ENCODE measurements around the gene YKT6.
"Not testable (repeated sequence)": the region's sequence is repeated elsewhere in the genome, so short reads cannot be mapped to it uniquely, and the experiment has no call there.

The YKT6 gene

DNA sequence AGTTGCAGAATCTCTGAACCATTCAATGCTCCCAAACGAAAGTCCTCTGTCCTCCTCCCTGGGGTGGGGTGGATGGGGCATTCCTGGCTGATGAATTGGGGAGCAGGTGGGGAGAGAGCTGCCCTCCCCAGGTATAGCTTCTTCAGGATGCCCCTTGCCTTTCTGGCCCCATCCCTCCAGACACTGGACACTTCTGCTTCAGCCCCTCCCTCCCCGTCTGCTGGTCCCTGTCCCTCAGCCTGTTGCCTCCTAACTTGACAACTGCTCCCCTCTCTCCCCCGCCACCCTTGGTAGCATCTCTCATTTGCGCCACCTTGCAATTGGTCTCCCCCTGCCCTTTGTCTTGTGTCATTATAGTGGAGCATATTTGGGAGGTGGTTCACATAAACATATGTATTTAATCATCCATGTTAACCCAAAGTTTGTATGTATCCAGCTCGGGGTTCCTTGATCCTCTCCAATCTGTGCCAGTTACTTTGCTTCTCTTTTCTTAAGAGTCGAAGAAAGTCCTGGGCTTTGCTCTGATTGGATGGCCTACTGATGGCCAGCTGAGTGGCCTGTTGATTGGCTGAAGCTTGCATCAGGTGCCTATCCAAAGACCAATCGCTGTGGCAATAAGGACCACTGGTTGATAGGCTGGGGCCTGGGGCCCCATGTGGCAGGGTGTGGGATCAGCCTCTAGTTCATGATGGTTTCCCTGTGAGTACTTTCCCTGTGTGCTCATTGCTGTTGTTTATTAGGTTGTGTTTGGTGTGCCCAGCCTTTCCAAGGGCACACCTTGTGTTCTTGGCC is 7.6 kb upstream of the YKT6 start:
- no peak overlapping the region for H3K4me3 ChIP-seq (replicated peaks in 1 of 2; ENCODE audit: low read depth in 2 of 2, low read length in 2 of 2)
- no peak for DNase-seq (ENCODE audit: low read depth in 2 of 2)
- TF ChIP-seq, protein P1, sequence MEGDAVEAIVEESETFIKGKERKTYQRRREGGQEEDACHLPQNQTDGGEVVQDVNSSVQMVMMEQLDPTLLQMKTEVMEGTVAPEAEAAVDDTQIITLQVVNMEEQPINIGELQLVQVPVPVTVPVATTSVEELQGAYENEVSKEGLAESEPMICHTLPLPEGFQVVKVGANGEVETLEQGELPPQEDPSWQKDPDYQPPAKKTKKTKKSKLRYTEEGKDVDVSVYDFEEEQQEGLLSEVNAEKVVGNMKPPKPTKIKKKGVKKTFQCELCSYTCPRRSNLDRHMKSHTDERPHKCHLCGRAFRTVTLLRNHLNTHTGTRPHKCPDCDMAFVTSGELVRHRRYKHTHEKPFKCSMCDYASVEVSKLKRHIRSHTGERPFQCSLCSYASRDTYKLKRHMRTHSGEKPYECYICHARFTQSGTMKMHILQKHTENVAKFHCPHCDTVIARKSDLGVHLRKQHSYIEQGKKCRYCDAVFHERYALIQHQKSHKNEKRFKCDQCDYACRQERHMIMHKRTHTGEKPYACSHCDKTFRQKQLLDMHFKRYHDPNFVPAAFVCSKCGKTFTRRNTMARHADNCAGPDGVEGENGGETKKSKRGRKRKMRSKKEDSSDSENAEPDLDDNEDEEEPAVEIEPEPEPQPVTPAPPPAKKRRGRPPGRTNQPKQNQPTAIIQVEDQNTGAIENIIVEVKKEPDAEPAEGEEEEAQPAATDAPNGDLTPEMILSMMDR (IDR thresholded peaks at IDR 0.05; ENCODE audit: low read depth, low read length) = no peak

DNA sequence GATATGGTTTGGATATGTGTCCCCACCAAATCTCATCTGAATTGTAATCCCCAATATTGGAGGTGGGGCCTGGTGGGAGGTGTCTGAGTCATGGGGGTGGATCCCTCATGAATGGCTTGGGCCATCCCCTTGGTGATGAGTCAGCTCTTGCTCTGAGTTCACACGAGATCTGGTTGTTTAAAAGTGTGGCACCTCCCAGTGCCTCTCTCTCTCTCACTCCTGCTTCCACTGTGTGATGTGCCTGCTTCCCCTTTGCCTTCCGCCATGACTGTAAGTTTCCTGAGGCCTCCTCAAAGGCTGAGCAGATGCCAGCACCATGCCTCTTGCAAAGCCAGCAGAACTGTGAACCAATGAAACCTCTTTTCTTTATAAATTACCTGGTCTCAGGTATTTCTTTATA is 6.7 kb upstream of the YKT6 start:
- peak in 1 of 2 donors; percentile 65 for DNase-seq (ENCODE audit: low read depth in 2 of 2)
- no peak overlapping the region for H3K4me3 ChIP-seq (replicated peaks in 1 of 2; ENCODE audit: low read depth in 2 of 2, low read length in 2 of 2)
- TF ChIP-seq, protein P1 (IDR thresholded peaks at IDR 0.05; ENCODE audit: low read depth, low read length) = no peak

DNA sequence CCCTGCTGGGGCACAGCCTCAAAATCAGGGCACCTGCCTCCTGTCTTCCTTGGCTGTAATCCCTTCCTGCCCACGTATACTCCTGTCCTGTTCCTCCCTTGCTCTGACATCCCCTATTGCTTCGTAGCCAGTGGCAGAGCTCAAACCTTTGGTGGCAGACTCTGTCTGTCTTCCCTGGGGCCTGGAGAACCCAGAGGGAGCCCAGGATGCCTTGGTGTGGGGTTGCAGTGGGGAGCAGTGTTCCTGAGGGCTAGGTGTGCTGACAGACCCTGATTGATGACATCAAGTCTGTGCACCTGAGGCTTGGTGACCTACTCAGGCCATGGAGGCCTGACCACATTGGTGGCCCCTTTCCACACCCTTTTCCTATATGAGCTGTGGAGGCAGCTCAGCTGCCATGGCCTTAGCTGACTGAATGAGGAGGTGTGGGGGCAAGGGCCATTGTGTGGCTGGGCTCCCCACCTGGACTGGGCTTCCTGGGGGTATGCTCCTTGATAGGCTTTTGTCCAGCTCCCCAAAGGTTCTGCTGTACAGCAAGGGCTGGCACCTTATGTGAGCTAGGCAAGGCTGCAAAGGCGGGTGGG is 6.1 kb upstream of the YKT6 start:
- DNase-seq (ENCODE audit: low read depth in 2 of 2) = no peak
- H3K4me3 ChIP-seq (replicated peaks in 1 of 2; ENCODE audit: low read depth in 2 of 2, low read length in 2 of 2) = no peak overlapping the region
- TF ChIP-seq, protein P1 (IDR thresholded peaks at IDR 0.05; ENCODE audit: low read depth, low read length) = no peak

DNA sequence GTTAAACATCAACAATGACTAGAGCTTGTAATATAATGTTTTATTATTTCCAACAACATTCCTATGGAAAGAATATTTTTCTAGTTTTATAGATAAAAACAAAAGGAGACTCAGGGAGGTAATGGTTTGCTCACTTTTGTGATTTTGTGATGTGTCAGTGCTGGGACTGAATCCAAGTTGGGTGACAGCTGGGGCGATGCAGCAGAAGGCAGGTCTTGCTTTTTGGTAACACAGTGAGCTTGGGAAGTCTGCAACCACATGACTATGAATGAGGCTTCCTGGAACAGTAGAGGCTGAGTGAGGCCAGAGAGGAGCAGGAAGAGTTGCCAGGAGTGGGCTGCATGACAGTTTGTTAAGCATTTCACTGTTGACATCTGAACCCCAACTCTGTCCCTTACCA is 4.9 kb upstream of the YKT6 start:
- peak in 1 of 2 donors; percentile 38 for DNase-seq (ENCODE audit: low read depth in 2 of 2)
- H3K4me3 ChIP-seq (replicated peaks in 1 of 2; ENCODE audit: low read depth in 2 of 2, low read length in 2 of 2) = no peak overlapping the region
- TF ChIP-seq, protein P1 (IDR thresholded peaks at IDR 0.05; ENCODE audit: low read depth, low read length) = no peak

DNA sequence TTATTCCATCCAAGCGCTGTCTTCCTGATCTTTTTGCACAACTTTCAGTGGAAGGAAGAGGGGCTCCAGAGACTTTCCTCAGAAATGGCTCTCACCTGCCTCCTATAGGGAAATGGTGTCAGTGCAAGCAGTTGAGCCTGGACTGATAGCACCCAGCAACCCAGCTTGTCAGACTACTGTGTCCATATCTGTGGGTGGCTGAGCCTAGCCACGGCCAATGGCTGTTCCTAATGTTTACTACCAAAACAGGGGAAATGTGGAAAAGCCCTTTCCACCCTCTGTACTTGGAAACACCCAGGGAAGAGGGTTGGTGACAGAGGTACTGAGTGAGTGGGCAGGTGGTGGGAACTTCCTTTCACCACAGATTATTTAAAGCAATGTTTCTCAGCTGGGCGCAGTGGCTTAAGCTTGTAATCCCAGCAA is 4.3 kb upstream of the YKT6 start:
- TF ChIP-seq, protein P1 (IDR thresholded peaks at IDR 0.05; ENCODE audit: low read depth, low read length) = peak; percentile 91
- peak; percentile 71 to 73 for DNase-seq (ENCODE audit: low read depth in 2 of 2)
- H3K4me3 ChIP-seq (replicated peaks in 1 of 2; ENCODE audit: low read depth in 2 of 2, low read length in 2 of 2) = no peak overlapping the region

DNA sequence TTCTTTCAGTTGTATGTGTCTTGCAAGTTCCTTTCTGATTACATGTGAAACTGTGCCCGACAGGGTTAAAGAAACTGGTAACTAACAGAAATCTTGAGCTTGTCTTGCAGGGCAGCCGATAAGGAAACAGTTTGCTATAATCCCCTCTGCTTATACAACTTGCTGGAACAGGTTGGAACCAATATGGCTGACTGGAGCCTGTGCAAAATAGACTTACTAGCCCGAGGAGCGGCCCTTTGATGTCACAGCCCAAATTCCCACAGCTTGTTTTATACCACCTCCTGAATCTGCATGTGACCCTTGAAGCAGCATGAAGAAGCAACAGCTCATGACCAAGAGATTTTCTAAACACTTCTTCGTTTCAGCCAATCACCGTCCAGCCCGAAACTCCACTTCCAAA is 3.3 kb upstream of the YKT6 start:
- TF ChIP-seq, protein P1 (IDR thresholded peaks at IDR 0.05; ENCODE audit: low read depth, low read length) = no peak
- DNase-seq (ENCODE audit: low read depth in 2 of 2) = no peak
- no peak overlapping the region for H3K4me3 ChIP-seq (replicated peaks in 1 of 2; ENCODE audit: low read depth in 2 of 2, low read length in 2 of 2)

DNA sequence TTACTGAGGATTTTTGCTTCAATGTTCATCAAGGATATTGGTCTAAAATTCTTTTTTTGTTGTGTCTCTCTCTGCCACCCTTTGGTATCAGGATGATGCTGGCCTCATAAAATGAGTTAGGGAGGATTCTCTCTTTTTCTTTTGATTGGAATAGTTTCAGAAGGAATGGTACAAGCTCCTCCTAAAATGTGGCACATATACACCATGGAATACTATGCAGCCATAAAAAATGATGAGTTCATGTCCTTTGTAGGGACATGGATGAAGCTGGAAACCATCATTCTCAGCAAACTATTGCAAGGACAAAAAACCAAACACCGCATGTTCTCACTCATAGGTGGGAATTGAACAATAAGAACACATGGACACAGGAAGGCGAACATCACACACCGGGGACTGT is 615 bp upstream of the YKT6 start:
- DNase-seq (ENCODE audit: low read depth in 2 of 2); H3K4me3 ChIP-seq (replicated peaks in 1 of 2; ENCODE audit: low read depth in 2 of 2, low read length in 2 of 2): not testable (repeated sequence)
